Type B pancreatic cell (in vitro differentiated cells): Measurements from ENCODE around the gene OTOF. TPM values are rescaled to one million over a fixed set of nuclear protein-coding genes. Genes with fewer than 3 reads are reported as not detected.

Experiments
- DNase-seq: peaks from one replicate; pipeline ENCODE4 v3.0.0; 2021; ENCODE audit warnings: mixed read lengths; ENCODE audit not compliant: unreplicated experiment; ENCODE audit errors: extremely low spot score
- H3K27ac Mint-ChIP-seq: 2 replicates; pipeline ENCODE4 v1.8.0; 2021; ENCODE audit warnings: mild to moderate bottlenecking, mixed read lengths
- H3K27me3 Mint-ChIP-seq: 2 replicates; pipeline ENCODE4 v1.8.0; 2021; ENCODE audit warnings: mixed read lengths
- H3K36me3 Mint-ChIP-seq: 2 replicates; pipeline ENCODE4 v1.8.0; 2021; ENCODE audit warnings: mixed read lengths
- H3K4me1 Mint-ChIP-seq: one replicate; pipeline ENCODE4 v1.8.0; 2021; ENCODE audit warnings: mixed read lengths; ENCODE audit not compliant: unreplicated experiment
- H3K4me3 Mint-ChIP-seq: 2 replicates; pipeline ENCODE4 v1.8.0; 2021; ENCODE audit warnings: mild to moderate bottlenecking, mixed read lengths
- H3K9me3 Mint-ChIP-seq: 2 replicates; pipeline ENCODE4 v1.8.0; 2021; ENCODE audit warnings: mixed read lengths
- CTCF ChIP-seq: fragments of 200-600 bp; sonication (generic); conservative IDR thresholded peaks from 2 replicates; pipeline ENCODE4 v1.5.0; 2021; ENCODE audit warnings: antibody characterized with exemption, mild to moderate bottlenecking
- total RNA-seq: library from RNA; stranded (reverse); gene quantifications from 2 replicates; pipeline ENCODE4 v1.2.1, GENCODE V29; 2021; ENCODE audit warnings: low replicate concordance

Gene OTOF
- total RNA-seq, 1 donor from 2014 or later: 0.05 TPM

- Mint-ChIP-seq H3K9me3 (no peaks in the 10 kb centered on the region), H3K36me3 (no peaks in the 10 kb centered on the region), H3K27me3 (no peaks in the 10 kb centered on the region), H3K27ac (no peak overlapping the region), H3K4me1 (peaks cover 3% of the 10 kb centered on the region), H3K4me3 (no peak overlapping the region)
- no peak for DNase-seq
- peak; percentile 69 for TF ChIP-seq CTCF
These were observed 15.2 kb downstream of the OTOF start for GRCh38 chr2:26462511-26463243.

- Mint-ChIP-seq H3K27ac (no peak overlapping the region), H3K4me1 (no peaks in the 10 kb centered on the region), H3K9me3 (no peaks in the 10 kb centered on the region), H3K4me3 (no peak overlapping the region), H3K27me3 (no peaks in the 10 kb centered on the region), H3K36me3 (no peaks in the 10 kb centered on the region)
- TF ChIP-seq CTCF: no peak
- no peak for DNase-seq
These were observed 15.8 kb downstream of the OTOF start for GRCh38 chr2:26462100-26462499.

GRCh38 chr2:26461601-26462023 lies 16.3 kb downstream of the OTOF start:
- DNase-seq: no peak
- no peaks in the 10 kb centered on the region for H3K36me3 Mint-ChIP-seq
- no peak overlapping the region for H3K27ac Mint-ChIP-seq
- no peak overlapping the region for H3K4me3 Mint-ChIP-seq
- H3K4me1 Mint-ChIP-seq: no peaks in the 10 kb centered on the region
- no peaks in the 10 kb centered on the region for H3K27me3 Mint-ChIP-seq
- no peak for TF ChIP-seq CTCF
- no peaks in the 10 kb centered on the region for H3K9me3 Mint-ChIP-seq

- no peaks in the 10 kb centered on the region for H3K4me1 Mint-ChIP-seq
- no peaks in the 10 kb centered on the region for H3K9me3 Mint-ChIP-seq
- H3K27me3 Mint-ChIP-seq: no peaks in the 10 kb centered on the region
- no peak overlapping the region for H3K27ac Mint-ChIP-seq
- no peak overlapping the region for H3K4me3 Mint-ChIP-seq
- no peaks in the 10 kb centered on the region for H3K36me3 Mint-ChIP-seq
- DNase-seq: no peak
- no peak for TF ChIP-seq CTCF
These were observed 17.3 kb downstream of the OTOF start for GRCh38 chr2:26460613-26461031.

GRCh38 chr2:26459991-26460612 lies 17.8 kb downstream of the OTOF start:
- no peak for DNase-seq
- Mint-ChIP-seq H3K4me1 (no peaks in the 10 kb centered on the region), H3K36me3 (no peaks in the 10 kb centered on the region)

More at GRCh38 chr2:26459991-26460612, 17.8 kb downstream of the OTOF start:
- H3K27me3 Mint-ChIP-seq: no peaks in the 10 kb centered on the region
- TF ChIP-seq CTCF: no peak
- H3K4me3 Mint-ChIP-seq: no peak overlapping the region
- H3K27ac Mint-ChIP-seq: no peak overlapping the region
- no peaks in the 10 kb centered on the region for H3K9me3 Mint-ChIP-seq
